NCI-H146 treated with DMSO at 0.1 percent for 48 hours (cell line): Measurements from ENCODE around the gene BBS9.

ENCODE experiments used
- DNase-seq: peaks from one replicate; lab custom pipeline; 2025; ENCODE audit not compliant: unreplicated experiment; lab: John Stamatoyannopoulos, UW

The BBS9 gene

GRCh38 chr7:33351709-33352108, 222.3 kb downstream of the BBS9 start:
- no peak for DNase-seq

GRCh38 chr7:33354201-33354600, 224.8 kb downstream of the BBS9 start:
- no peak for DNase-seq

GRCh38 chr7:33355386-33355785, 226.0 kb downstream of the BBS9 start:
- DNase-seq, result no peak

- no peak for DNase-seq
Measured at GRCh38 chr7:33356336-33356735, 227.0 kb downstream of the BBS9 start.

GRCh38 chr7:33357846-33358245, 228.5 kb downstream of the BBS9 start:
- no peak for DNase-seq

GRCh38 chr7:33369888-33370287, 240.5 kb downstream of the BBS9 start:
- DNase-seq, result no peak

GRCh38 chr7:33373195-33373594, 243.8 kb downstream of the BBS9 start:
- no peak for DNase-seq

- no peak for DNase-seq
Measured at GRCh38 chr7:33379891-33380525, 250.6 kb downstream of the BBS9 start.

GRCh38 chr7:33388332-33388731, 259.0 kb downstream of the BBS9 start:
- no peak for DNase-seq

GRCh38 chr7:33392148-33392547, 262.8 kb downstream of the BBS9 start:
- DNase-seq, result peak; percentile 94

- no peak for DNase-seq
Measured at GRCh38 chr7:33393770-33394169, 264.4 kb downstream of the BBS9 start.

GRCh38 chr7:33395340-33395739, 266.0 kb downstream of the BBS9 start:
- DNase-seq, result peak; percentile 18

GRCh38 chr7:33399528-33400213, 270.3 kb downstream of the BBS9 start:
- DNase-seq, result peak; percentile 93

GRCh38 chr7:33400214-33400538, 270.8 kb downstream of the BBS9 start:
- DNase-seq, result peak; percentile 95

GRCh38 chr7:33410266-33410665, 280.9 kb downstream of the BBS9 start:
- DNase-seq, result no peak

- no peak for DNase-seq
Measured at GRCh38 chr7:33411020-33411419, 281.7 kb downstream of the BBS9 start.

GRCh38 chr7:33412331-33412730, 283.0 kb downstream of the BBS9 start:
- no peak for DNase-seq

GRCh38 chr7:33418251-33418701, 288.9 kb downstream of the BBS9 start:
- peak; percentile 68 for DNase-seq

- no peak for DNase-seq
Measured at GRCh38 chr7:33420311-33420940, 291.1 kb downstream of the BBS9 start.

- DNase-seq, result no peak
Measured at GRCh38 chr7:33421429-33421828, 292.1 kb downstream of the BBS9 start.

- DNase-seq, result no peak
Measured at GRCh38 chr7:33422141-33422540, 292.8 kb downstream of the BBS9 start.
